CD4-positive, alpha-beta T cell treated with Interleukin-6 for 4 hours (primary cell): ENCODE data around the gene HOXD13.

ENCODE experiments used
- DNase-seq: peaks from one replicate; pipeline ENCODE4 v3.0.0-alpha.2; 2020; ENCODE audit warnings: mixed read lengths

Gene HOXD13

DNA sequence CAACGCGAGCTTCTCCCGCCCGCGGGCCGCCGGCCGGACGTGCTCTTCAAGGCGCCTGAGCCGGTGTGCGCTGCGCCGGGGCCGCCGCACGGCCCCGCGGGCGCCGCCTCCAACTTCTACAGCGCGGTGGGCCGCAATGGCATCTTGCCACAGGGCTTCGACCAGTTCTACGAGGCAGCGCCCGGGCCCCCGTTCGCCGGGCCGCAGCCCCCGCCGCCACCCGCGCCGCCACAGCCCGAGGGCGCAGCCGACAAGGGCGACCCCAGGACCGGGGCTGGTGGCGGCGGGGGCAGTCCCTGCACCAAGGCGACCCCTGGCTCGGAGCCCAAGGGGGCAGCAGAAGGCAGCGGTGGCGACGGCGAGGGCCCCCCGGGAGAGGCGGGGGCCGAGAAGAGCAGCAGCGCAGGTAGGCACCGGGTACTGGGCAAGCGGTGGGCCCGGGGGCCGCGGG is 15.2 kb downstream of the HOXD13 start:
- DNase-seq, result no peak

GRCh38 chr2:176109192-176109901 is 16.8 kb downstream of the HOXD13 start:
- no peak for DNase-seq

GRCh38 chr2:176109946-176110345 is 17.4 kb downstream of the HOXD13 start:
- DNase-seq, result no peak

DNA sequence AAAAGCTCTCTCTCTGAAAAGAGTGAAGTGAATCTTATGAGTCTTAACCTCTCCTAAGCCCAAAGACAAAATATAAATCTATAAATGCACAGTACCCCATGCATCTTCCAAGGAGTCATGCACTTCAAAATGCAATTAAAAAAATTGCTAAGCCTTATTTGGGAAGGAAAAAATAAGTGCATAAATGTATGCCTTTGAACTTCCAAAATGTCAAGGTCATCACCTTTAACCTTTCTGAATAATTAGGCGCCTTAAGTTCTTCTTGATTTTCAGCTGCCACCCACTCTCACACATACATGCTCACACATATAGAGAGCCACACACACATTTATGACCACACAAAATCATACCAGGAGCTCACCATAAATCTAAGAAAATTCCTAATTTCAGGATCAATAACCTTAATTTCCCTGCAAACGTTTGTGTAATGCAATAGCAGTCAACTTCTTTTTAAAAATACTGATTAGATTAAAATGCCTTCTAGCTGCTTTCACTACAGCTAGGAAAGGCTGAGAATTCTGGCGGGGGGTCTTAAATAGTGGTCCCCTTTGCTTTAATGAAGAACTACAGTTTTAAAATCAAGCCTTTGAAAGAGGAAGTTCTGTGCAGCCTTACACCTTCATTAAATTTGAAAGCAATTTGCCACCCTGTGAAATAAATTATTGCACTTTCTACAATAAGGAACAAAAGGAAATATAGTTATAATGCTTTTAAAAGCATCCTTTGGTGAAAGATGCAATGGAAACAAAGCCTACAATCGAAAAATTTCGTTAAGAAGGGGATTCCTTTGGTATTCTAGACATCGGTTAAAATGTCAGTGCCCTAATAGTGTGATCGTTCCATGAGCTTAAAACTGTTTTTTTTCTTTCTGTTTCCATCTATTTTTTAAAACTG is 18.1 kb downstream of the HOXD13 start:
- no peak for DNase-seq

- DNase-seq, result no peak
Measured at GRCh38 chr2:176111309-176111663, 18.8 kb downstream of the HOXD13 start.

DNA sequence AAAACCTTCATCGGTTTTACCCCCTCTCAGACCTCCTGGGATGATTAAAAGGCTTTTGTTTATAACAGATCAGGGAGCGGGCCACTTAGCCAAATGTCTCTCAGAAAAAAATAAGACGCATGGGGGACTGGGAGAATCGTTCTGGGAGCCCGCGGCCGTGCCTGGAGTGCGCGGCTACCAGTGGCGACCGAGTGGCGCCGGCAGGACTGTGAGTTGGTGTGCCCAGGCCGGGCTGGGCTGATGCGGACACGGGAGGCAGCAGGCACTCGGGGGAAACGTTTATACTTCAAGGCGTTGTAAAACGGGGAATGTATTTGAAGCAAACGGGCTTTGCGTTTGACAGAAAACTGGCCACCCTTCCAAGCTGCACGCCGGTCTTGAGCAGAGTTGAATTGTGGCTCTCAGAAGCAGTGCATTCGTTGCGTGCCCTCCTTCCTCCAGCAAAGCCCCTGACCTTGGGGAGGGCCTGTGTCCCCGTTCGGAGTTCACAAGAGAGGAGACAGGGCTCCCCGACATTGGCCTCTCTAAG is 19.4 kb downstream of the HOXD13 start:
- no peak for DNase-seq

DNA sequence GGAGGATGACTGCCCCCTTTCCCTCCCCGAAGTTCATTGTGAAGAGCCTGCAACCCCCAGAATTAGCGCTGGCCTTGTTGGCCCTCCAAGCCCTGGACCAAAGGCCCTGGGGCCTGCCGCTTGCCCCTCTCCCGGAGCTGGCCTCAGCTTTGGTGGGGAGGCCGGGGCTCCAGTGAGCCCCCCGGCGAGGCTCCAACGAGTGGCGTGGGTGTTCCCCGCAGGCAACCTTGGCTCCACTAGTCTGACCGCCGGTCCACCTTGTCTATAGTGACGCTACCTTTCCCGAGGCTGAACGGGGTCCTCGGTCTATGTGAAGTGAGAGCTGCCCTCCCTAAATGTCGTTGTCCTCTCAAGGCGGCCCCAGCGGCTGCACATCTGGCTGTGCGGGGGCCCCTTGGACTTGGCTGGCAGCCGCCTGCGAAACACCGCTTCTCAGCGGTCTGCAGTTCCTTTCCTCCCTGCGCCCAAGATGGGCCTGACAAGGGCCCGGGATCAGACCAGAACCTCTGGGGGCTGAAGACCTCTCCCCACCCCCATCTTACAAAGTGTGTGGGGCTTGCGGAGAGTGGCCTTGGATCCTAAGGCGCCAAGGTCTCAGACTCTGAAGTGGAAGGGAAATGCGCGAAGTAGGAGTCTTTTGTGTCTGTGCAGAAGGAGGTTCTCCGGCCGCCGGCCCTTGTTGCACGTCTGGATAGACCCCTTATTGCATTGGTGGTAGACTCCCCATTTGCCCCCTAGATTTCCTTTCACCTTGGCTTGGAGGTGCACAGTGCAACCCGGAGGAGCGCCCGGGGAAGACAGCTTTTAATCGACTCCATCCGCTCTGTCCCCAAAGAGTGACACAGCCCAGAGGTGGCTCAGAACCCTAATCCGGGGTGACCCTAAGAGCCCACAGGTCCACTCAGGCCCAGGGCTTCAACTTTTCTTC is 20.1 kb downstream of the HOXD13 start:
- no peak for DNase-seq

- DNase-seq, result no peak
Measured at GRCh38 chr2:176114120-176114929, 21.8 kb downstream of the HOXD13 start.

- no peak for DNase-seq
Measured at GRCh38 chr2:176114930-176115625, 22.6 kb downstream of the HOXD13 start.

DNA sequence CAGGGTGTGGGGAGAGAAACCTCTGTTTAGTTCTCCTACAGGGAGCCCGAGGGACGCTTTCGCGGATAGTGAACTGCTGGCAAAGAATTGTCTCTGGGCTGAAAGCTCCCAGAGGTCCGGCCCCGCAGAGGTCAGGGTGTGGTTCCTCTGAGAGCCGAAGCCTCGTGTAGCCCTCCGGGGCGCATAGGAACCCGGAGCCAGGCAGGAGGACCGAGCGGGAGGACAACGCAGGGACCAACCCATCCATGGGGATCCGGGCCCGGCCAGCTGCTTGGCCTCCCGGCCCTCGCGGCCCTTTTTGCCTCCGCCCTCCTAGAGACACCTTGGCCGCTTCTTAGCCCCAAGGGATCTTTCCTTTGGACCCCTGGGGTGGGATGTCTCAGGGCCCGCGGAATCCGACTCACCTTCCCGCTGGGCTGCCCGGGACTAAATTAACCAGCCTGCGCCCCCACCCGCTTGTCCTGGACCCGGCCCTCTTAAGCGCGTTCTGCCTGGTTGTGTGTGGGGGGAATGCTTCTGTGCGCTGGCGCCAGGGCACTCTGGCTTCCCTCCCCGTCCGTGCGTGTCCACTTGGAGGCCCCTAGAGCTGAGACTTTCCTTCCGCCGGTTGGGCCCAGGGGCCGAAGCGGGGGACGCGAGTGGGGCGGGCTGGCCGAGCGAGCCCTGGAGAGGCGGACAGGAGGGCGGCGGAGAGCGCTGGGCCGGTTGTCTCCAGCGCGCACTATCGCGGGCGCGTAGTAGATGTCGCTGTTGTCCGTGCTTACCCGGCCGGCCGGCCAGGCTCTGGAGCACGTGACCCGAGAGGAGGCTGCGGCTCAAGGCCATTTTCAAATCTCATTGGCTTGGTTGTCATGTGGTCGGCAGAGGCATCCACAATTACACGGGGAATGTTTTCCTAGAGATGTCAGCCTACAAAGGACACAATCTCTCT is 23.6 kb downstream of the HOXD13 start, which contains the start of gene HOXD10:
Gene HOXD10, plus strand, starts transcription at position 896 of the 931 bp plus-strand sequence. CDS start 56 bp downstream, outside the sequence.
- no peak for DNase-seq

DNA sequence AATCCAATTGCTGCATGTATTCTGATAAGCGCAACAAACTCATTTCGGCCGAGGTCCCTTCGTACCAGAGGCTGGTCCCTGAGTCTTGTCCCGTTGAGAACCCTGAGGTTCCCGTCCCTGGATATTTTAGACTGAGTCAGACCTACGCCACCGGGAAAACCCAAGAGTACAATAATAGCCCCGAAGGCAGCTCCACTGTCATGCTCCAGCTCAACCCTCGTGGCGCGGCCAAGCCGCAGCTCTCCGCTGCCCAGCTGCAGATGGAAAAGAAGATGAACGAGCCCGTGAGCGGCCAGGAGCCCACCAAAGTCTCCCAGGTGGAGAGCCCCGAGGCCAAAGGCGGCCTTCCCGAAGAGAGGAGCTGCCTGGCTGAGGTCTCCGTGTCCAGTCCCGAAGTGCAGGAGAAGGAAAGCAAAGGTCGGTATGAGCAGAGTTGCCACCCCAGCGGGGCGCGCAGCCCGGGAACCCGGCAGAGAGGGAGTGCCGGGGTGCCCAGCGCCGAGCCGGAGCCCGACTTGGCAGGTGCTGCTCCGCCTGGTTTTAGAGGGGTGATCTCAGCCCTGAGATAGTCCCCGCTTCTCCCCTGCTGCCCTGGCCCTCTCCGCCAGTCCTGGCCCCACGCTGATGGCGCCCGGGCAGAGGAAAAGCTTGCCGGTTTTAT is 24.8 kb downstream of the HOXD13 start:
- no peak for DNase-seq

DNA sequence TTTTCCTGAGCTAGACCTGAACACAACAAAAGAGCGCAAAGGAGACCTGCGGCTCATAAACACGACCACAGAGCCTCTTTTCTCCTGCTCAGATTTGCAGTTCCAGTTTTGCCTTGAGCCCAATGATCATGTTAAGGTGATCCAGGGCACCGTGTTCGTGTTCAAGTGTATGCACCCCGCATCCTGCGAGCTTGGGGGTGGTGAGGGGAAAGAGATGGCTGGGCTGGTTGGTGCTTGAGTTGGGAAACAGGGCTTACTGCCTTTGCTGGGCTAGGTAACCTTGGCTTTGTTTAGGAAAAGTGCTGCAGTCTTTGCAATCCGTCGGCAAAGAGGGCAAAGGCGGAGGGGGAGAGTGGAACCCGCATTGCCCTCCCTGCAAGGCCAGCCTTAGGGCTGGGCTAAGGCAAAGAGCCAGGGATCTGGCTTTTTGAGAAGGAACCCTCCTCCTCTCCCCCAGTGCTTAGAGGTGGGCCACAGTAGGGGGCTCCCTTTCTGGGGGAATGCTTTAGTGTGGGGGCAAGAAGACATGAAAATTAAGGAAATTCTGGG is 25.4 kb downstream of the HOXD13 start:
- DNase-seq, result no peak

GRCh38 chr2:176118601-176119339 is 26.2 kb downstream of the HOXD13 start:
- no peak for DNase-seq

DNA sequence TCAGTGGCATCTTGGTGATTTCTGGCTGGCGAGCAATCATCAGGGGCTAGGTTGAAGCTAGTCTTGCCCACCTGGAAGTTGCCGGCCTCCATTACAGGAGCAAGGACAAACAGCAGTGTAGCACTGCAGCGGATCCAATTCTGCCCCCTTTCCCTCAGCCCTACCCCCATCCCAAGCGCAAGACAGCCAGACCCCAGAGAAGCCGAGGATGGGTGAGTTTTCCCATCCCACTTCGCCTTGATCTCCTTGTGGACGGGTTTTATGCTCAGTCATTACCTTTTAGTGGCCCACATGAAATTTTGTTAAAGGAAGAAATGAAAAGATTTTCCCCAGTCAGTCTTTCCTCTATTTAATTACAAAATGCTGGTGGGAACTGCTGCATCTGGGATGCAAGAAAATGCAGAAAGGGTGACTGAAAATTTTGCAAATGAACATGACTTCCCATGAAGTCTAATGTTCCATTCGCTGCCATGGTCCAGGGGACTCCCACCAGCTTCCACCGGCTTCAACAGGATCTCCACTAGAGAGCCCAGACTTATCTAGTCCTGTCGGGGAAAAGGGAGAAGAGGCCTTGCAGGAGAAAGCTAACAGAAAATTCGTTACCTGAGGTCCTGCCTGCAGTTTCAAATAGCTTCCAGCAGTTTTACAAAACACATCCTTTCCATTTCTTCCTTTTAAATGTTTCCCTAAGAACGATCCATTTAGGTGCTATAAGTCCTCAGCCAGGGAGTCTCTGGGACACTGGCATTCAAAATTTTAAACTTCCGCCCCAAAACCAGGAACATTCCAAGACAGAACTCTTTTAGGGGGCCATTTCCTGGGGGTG is 28.1 kb downstream of the HOXD13 start:
- DNase-seq, result no peak

DNA sequence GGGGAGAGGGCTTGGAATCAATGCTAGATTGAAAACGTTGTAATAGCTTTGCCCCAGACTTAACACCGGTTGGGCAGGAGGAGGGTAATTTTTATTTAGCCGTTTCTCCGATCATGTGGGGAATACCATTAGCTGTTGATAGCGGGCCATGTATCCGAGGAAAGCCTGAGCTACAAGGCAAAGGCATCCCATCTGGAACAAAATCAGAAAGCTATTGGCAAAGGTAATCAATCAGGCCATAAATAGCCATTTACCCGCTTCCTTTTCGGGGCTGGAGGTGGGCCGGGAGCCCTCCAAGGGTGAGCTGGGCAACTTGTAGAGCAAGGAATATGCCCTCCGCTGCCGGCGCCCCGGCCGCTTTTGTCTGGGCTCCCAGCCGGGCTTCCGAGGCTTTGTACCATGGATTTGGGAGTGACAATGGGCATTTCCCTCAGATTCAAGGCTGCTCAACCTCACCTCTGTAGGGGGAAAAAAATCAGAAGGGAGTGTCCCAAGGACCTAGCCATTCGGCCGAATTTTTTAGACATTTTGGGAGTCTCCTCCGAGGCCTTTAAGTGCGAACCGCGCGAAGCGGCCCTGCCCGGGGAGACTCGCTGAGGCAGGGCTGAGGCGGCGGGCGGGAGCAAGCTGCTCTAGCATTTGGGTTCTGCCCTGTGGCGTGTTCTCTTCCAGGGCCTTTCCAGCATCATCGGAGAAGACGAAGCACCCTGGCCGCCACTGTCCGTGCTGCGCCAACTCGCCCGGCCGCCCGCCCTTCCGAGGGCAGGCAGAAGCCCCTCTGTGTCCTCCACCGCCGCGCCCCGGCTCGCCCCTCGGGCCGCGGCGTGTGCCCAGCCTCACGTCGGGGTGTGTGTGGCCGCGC is 28.9 kb downstream of the HOXD13 start:
- no peak for DNase-seq

- no peak for DNase-seq
Measured at GRCh38 chr2:176122052-176122682, 29.6 kb downstream of the HOXD13 start.
